Kidney (tissue), 14 donors: ENCODE measurements around the gene FARP1. TPM values are rescaled to one million over a fixed set of nuclear protein-coding genes. Genes with fewer than 3 reads are reported as not detected.

Experiments used
- DNase-seq, 5 donors: peaks; one replicate each; pipeline ENCODE4 v3.0.0-alpha.2; 2013 to 2020
- FAIRE-seq: peaks from 2 replicates; lab custom pipeline; 2012; peaks lifted over from hg19 to GRCh38; lab: Jason Lieb, UNC
- H3K27ac ChIP-seq, 2 donors: one replicate each; pipeline ENCODE4 v1.7.0; 2013; ENCODE audit warnings: low read depth in 2 of 2, low read length in 2 of 2, inconsistent platforms in 1 of 2
- H3K27me3 ChIP-seq: one replicate; pipeline ENCODE4 v1.7.1; 2013; ENCODE audit warnings: low read length, inconsistent platforms; ENCODE audit not compliant: control insufficient read depth, insufficient read depth
- H3K36me3 ChIP-seq, 3 donors: one replicate each; pipeline versions ENCODE4 v1.7.0 to v1.7.1; 2013; ENCODE audit warnings: low read length in 3 of 3, control low read depth in 1 of 3, inconsistent platforms in 1 of 3; ENCODE audit not compliant: insufficient read depth in 3 of 3, control insufficient read depth in 2 of 3
- H3K4me1 ChIP-seq, 3 donors: one replicate each; pipeline versions ENCODE4 v1.7.0 to v1.7.1; 2013; ENCODE audit warnings: low read length in 3 of 3, inconsistent platforms in 1 of 3, low read depth in 1 of 3; ENCODE audit not compliant: control insufficient read depth in 2 of 3, insufficient read depth in 2 of 3
- H3K4me3 ChIP-seq, 3 donors: one replicate each; pipeline versions ENCODE4 v1.7.0 to v1.8.1; 2013; ENCODE audit warnings: low read length in 3 of 3, control low read depth in 1 of 3, inconsistent platforms in 1 of 3
- H3K9ac ChIP-seq, 3 donors: one replicate each; pipeline versions ENCODE4 v1.7.0 to v1.7.1; 2013; ENCODE audit warnings: low read length in 3 of 3, control low read depth in 1 of 3, inconsistent platforms in 1 of 3
- H3K9me3 ChIP-seq, 3 donors: one replicate each; pipeline versions ENCODE4 v1.7.0 to v1.7.1; 2013; ENCODE audit warnings: low read length in 3 of 3, control low read depth in 1 of 3, inconsistent platforms in 1 of 3; ENCODE audit not compliant: control insufficient read depth in 2 of 3, insufficient read depth in 1 of 3
- intact Hi-C: fragments of 100-400 bp; cut with DNase I; formaldehyde crosslinking; loops from one replicate; pipeline ENCODE4 v1.11.1; 2022
- polyA plus RNA-seq: library from polyadenylated mRNA; stranded (reverse); fragments of 350-450 nt; fragmentation: Illumina TruSeq; extraction: RNeasy Lipid Tissue Mini Kit (QIAGEN cat#74804); gene quantifications from one replicate; pipeline ENCODE4 v1.2.3, GENCODE V29; 2014; ENCODE audit warnings: low read depth, low replicate concordance; ENCODE audit not compliant: insufficient read depth
- total RNA-seq: library from RNA; stranded (reverse); fragmentation: NEBNext Ultra II Directional; extraction: Animal tissue kit (Norgen Biotek cat#: 25700); gene quantifications from one replicate; pipeline ENCODE4 v1.2.1, GENCODE V29; 2021
- TF ChIP-seq, protein P1 (sequence below): IDR thresholded peaks from 3 replicates; pipeline ENCODE4 v1.5.1; 2012; ENCODE audit warnings: mild to moderate bottlenecking, moderate library complexity, borderline replicate concordance; ENCODE audit not compliant: insufficient read depth; ENCODE audit errors: extremely low read depth
- donor health status: control.
- donor health status: control.
- donor health status: control.
- donor health status: control.
- donor health status: control.
- donor health status: DM: yes; HTN: yes; CAD: no.
- donor health status: Normal renal cell carcinoma (clear cell type).

FARP1 gene
- total and polyA plus RNA-seq, 2 donors from 2014 or later: 123 to 229 TPM

DNA sequence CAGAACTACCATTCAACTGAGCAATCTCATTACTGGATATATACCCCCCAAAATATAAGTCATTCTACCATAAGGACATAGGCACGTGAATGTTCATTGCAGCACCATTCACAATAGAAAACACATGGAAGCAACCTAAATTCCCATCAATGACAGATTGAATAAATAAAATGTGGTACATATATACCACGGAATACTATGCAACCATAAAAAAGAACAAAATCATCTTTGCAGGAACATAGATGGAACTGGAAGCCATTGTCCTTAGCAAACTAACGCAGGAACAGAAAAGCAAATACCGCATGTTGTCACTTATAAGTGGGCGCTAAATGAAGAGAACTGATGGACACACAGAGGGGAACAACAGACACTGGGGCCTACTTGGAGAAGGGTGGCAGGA, 20.0 kb downstream of the FARP1 start:
- intact Hi-C loops: no loop called here
- no peak for FAIRE-seq

GRCh38 chr13:98169331-98169730, 26.4 kb downstream of the FARP1 start:
- no peak for DNase-seq
- intact Hi-C loops: no loop called here
- Histone ChIP-seq H3K9me3 (no peaks in the 10 kb centered on the region), H3K9ac (no peak overlapping the region), H3K36me3 (peaks cover 0 to 2% (median 0%) of the 10 kb centered on the region in 3 donors), H3K27ac (no peak overlapping the region), H3K27me3 (no peaks in the 10 kb centered on the region), H3K4me1 (peaks cover 12 to 36% (median 31%) of the 10 kb centered on the region in 3 donors), H3K4me3 (no peak overlapping the region)
- no peak for FAIRE-seq
- TF ChIP-seq, protein P1, sequence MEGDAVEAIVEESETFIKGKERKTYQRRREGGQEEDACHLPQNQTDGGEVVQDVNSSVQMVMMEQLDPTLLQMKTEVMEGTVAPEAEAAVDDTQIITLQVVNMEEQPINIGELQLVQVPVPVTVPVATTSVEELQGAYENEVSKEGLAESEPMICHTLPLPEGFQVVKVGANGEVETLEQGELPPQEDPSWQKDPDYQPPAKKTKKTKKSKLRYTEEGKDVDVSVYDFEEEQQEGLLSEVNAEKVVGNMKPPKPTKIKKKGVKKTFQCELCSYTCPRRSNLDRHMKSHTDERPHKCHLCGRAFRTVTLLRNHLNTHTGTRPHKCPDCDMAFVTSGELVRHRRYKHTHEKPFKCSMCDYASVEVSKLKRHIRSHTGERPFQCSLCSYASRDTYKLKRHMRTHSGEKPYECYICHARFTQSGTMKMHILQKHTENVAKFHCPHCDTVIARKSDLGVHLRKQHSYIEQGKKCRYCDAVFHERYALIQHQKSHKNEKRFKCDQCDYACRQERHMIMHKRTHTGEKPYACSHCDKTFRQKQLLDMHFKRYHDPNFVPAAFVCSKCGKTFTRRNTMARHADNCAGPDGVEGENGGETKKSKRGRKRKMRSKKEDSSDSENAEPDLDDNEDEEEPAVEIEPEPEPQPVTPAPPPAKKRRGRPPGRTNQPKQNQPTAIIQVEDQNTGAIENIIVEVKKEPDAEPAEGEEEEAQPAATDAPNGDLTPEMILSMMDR: no peak

More for the DNA sequence above, 20.0 kb downstream of the FARP1 start:
- H3K27ac ChIP-seq: no peak overlapping the region
- no peaks in the 10 kb centered on the region for H3K9me3 ChIP-seq
- no peak overlapping the region for H3K9ac ChIP-seq
- no peaks in the 10 kb centered on the region for H3K27me3 ChIP-seq
- DNase-seq: no peak
- H3K36me3 ChIP-seq: no peaks in the 10 kb centered on the region
- peaks cover 0 to 5% (median 4%) of the 10 kb centered on the region in 3 donors for H3K4me1 ChIP-seq
- TF ChIP-seq, protein P1: no peak
- H3K4me3 ChIP-seq: no peak overlapping the region

DNA sequence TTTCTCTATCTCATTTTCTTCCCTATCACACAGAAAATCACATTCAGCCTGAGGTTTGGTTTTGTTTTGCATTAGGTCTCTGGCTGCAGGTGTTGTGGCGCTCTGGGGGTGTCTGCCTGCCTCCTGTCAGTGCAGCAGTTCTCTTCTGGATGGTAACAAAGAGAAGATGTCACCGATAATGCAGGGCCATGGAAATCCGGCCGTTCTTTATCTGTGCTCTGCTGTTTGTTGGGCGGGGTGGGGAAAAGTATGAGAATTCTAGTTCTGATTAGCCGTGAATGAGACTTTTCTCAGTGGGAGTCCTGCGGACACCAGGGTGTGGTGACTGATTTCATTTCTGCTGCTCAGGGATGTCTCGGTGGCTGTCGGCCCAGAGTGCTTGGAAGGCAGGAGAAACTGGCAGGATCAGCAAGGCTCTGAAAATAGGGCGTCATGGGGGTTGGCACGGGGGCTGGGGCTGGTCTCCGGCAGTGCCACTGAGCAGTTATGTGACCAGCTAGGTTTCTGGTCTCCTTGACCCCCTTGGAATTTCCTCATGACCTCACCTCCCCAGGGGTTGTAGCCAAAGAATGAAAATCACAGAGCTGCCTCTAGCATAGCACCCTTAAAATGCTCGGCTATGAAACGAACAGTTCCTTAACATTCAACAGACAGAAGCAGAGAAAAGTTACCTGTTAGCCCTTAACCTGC, 29.2 kb downstream of the FARP1 start:
- Histone ChIP-seq H3K9ac (peak overlapping the region in 2 of 3 donors; percentile 77), H3K4me1 (peaks cover 20 to 52% (median 42%) of the 10 kb centered on the region in 3 donors), H3K27ac (peak overlapping the region; percentile 89 to 97), H3K9me3 (no peaks in the 10 kb centered on the region), H3K4me3 (peak overlapping the region in 2 of 3 donors; percentile 23 to 32), H3K36me3 (peaks cover 0 to 2% (median 0%) of the 10 kb centered on the region in 3 donors), H3K27me3 (no peaks in the 10 kb centered on the region)
- no peak for FAIRE-seq
- intact Hi-C loops: no loop called here
- TF ChIP-seq, protein P1: no peak
- peak in 2 of 5 donors; percentile 41 to 79 for DNase-seq
